Right atrium auricular region (tissue), 2 donors: ENCODE measurements around the gene MRPL53. TPM values are rescaled to one million over a fixed set of nuclear protein-coding genes. Genes with fewer than 3 reads are reported as not detected.

Source experiments
- DNase-seq: peaks from one replicate; pipeline ENCODE4 v3.0.0-alpha.2; 2019; ENCODE audit warnings: low spot score
- H3K27ac ChIP-seq, 2 donors: fragments of 200-600 bp; sonication (generic); 1 replicate in 1 of 2; 2 replicates in 1 of 2; pipeline ENCODE4 v1.5.1; 2016 to 2019
- H3K27me3 ChIP-seq, 2 donors: fragments of 200-600 bp; sonication (generic); one replicate each; pipeline versions ENCODE4 v1.5.1 to v1.6.0; 2017 to 2019
- H3K36me3 ChIP-seq: fragments of 200-600 bp; sonication (generic); one replicate; pipeline ENCODE4 v1.5.1; 2016
- H3K4me1 ChIP-seq, 2 donors: fragments of 200-600 bp; sonication (generic); one replicate each; pipeline versions ENCODE4 v1.5.1 to v1.6.0; 2017 to 2019
- H3K4me3 ChIP-seq, 2 donors: fragments of 200-600 bp; sonication (generic); 1 replicate in 1 of 2; 2 replicates in 1 of 2; pipeline ENCODE4 v1.5.1; 2017 to 2019; ENCODE audit warnings: mild to moderate bottlenecking in 1 of 2, moderate library complexity in 1 of 2
- H3K9me3 ChIP-seq, 2 donors: fragments of 200-600 bp; sonication (generic); one replicate each; pipeline ENCODE4 v1.5.1; 2019
- total RNA-seq, 2 donors: library from RNA; depleted of rRNA; stranded (reverse); fragments of >200 nt; gene quantifications; one replicate each; pipeline ENCODE4 v1.1.0, GENCODE V29; 2016
- TF ChIP-seq, protein P1 (sequence below), 2 donors: fragments of 200-600 bp; sonication (generic); IDR thresholded peaks; one replicate each; pipeline ENCODE4 v1.5.1; 2019; ENCODE audit warnings: antibody characterized with exemption in 2 of 2

Gene MRPL53
- total RNA-seq, 2 donors from 2014 or later, result 19.8 to 81.4 TPM

- H3K4me1 ChIP-seq, result peaks cover 0 to 56% of the 10 kb centered on the region in 2 donors
- no peaks in the 10 kb centered on the region for H3K36me3 ChIP-seq
- H3K27me3 ChIP-seq, result peaks cover 18 to 21% of the 10 kb centered on the region in 2 donors
- TF ChIP-seq, protein P1, sequence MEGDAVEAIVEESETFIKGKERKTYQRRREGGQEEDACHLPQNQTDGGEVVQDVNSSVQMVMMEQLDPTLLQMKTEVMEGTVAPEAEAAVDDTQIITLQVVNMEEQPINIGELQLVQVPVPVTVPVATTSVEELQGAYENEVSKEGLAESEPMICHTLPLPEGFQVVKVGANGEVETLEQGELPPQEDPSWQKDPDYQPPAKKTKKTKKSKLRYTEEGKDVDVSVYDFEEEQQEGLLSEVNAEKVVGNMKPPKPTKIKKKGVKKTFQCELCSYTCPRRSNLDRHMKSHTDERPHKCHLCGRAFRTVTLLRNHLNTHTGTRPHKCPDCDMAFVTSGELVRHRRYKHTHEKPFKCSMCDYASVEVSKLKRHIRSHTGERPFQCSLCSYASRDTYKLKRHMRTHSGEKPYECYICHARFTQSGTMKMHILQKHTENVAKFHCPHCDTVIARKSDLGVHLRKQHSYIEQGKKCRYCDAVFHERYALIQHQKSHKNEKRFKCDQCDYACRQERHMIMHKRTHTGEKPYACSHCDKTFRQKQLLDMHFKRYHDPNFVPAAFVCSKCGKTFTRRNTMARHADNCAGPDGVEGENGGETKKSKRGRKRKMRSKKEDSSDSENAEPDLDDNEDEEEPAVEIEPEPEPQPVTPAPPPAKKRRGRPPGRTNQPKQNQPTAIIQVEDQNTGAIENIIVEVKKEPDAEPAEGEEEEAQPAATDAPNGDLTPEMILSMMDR (IDR thresholded peaks at IDR 0.05), result no peak
- H3K27ac ChIP-seq, result no peak within 1 kb of the TSS
- H3K4me3 ChIP-seq, result peak within 1 kb of the TSS; percentile 6 to 51
- no peaks in the 10 kb centered on the region for H3K9me3 ChIP-seq
- DNase-seq, result no peak
Observed at GRCh38 chr2:74499267-74499939, 26.9 kb upstream of the MRPL53 start, which contains the start of gene LBX2. Gene LBX2, minus strand, starts transcription at chr2:74499603. Its CDS starts 66 bp downstream, at chr2:74499537.

DNA sequence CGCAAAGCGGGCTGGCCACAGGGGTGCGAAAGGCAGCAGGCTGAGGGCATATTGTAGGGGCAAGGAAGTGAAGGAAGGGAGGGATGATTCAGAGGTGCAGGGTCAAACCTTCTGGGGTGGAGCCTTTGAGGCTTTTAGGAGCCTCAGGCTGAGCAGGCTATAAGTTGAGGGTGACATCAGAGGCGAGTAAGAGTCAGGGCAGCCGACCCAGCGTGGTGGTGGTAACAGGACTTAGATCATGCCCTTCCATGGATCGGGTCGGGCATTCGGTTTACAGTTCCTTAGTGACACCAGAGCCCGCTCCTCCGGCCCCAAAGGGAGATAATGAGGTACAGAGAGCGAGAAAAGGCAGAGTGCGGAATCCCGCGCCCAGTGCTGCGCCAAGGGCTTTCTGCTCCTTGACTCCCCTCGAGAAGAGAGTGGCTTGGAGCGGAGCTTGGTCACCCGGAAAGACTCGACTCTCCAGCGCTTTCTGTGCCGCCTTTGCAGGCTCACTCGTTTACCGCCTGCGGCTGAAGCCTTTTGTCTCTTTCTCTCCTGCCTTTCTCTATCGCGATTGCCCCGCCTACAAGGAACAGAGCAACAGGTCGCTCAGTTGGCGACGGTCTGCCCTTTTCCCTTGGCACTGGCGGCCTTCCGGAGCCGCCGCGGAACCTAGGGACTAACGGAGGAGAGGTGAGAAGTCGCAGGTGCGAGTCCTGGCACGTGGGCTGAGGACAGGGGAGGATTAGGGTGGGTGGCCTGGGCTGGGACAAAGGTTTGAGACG, 26.2 kb upstream of the MRPL53 start:
- Histone ChIP-seq H3K27me3 (peaks cover 18 to 21% of the 10 kb centered on the region in 2 donors), H3K27ac (no peak overlapping the region)

GRCh38 chr2:74497777-74498499, 25.5 kb upstream of the MRPL53 start:
- Histone ChIP-seq H3K4me1 (peaks cover 0 to 42% of the 10 kb centered on the region in 2 donors), H3K9me3 (no peaks in the 10 kb centered on the region), H3K27me3 (peaks cover 18 to 21% of the 10 kb centered on the region in 2 donors), H3K4me3 (peak overlapping the region; percentile 9 to 51), H3K36me3 (peaks cover 9% of the 10 kb centered on the region), H3K27ac (no peak overlapping the region)
- DNase-seq, result no peak
- TF ChIP-seq, protein P1 (IDR thresholded peaks at IDR 0.05), result no peak

More for the DNA sequence above, 26.2 kb upstream of the MRPL53 start:
- peaks cover 0 to 48% of the 10 kb centered on the region in 2 donors for H3K4me1 ChIP-seq
- H3K4me3 ChIP-seq, result peak overlapping the region; percentile 6 to 51
- H3K36me3 ChIP-seq, result peaks cover 1% of the 10 kb centered on the region
- H3K9me3 ChIP-seq, result no peaks in the 10 kb centered on the region
- no peak for DNase-seq
- TF ChIP-seq, protein P1 (IDR thresholded peaks at IDR 0.05), result no peak

GRCh38 chr2:74496997-74497776, 24.7 kb upstream of the MRPL53 start:
- peaks cover 18 to 21% of the 10 kb centered on the region in 2 donors for H3K27me3 ChIP-seq
- no peak for DNase-seq
- TF ChIP-seq, protein P1 (IDR thresholded peaks at IDR 0.05), result no peak
- H3K4me3 ChIP-seq, result peak overlapping the region in 1 of 2 donors; percentile 51
- H3K36me3 ChIP-seq, result peaks cover 16% of the 10 kb centered on the region
- no peaks in the 10 kb centered on the region for H3K9me3 ChIP-seq
- peaks cover 0 to 34% of the 10 kb centered on the region in 2 donors for H3K4me1 ChIP-seq
- H3K27ac ChIP-seq, result no peak overlapping the region

GRCh38 chr2:74495440-74495839, 23.0 kb upstream of the MRPL53 start:
- peaks cover 0 to 29% of the 10 kb centered on the region in 2 donors for H3K4me1 ChIP-seq
- DNase-seq, result no peak
- peaks cover 32% of the 10 kb centered on the region for H3K36me3 ChIP-seq
- peaks cover 17 to 21% of the 10 kb centered on the region in 2 donors for H3K27me3 ChIP-seq
- no peak overlapping the region for H3K27ac ChIP-seq
- no peak overlapping the region for H3K4me3 ChIP-seq
- H3K9me3 ChIP-seq, result no peaks in the 10 kb centered on the region
- TF ChIP-seq, protein P1 (IDR thresholded peaks at IDR 0.05), result no peak
